ENCODE measurements around the gene PSMD8.

PSMD8 gene

DNA sequence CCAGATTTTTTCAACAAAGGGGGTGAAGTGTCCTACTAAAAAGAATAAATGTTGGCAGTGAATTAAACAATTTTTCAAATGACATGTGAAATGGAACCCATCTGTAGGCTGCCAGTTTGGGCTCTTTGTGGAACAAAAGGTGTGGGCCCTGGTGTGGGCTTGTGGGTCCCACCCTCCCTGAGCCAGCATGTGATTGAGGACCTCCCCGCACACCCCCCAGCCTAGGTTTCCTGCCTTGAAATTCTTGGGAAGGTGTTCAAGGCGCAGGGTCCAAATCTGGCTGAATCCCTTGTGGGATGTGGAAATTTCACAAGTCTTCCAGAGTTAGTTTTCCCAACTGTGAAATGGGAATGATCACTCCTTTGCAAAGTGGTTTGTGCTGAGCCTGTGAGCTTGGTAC, 9.4 kb downstream of the PSMD8 start:
- H3K36me3 ChIP-seq (replicated peaks; ENCODE audit: low read depth, low read length), result peaks cover 63% of the 10 kb centered on the region

GRCh38 chr19:38384209-38385027, 10.0 kb downstream of the PSMD8 start:
- Histone ChIP-seq H3K27me3 (ENCODE audit: low read depth, low read length) (no peaks in the 10 kb centered on the region), H3K4me3 (ENCODE audit: low read length) (no peak overlapping the region), H3K9ac (ENCODE audit: low read length) (no peak overlapping the region), H3K9me3 (ENCODE audit: insufficient read depth, low read length) (no peaks in the 10 kb centered on the region), H3K79me2 (ENCODE audit: low read length) (no peaks in the 10 kb centered on the region; the same call in 1 of the 2 replicates), H3K27ac (ENCODE audit: low read length) (no peak overlapping the region), H2AFZ (ENCODE audit: low read depth, low read length) (no peak overlapping the region), H3K4me2 (ENCODE audit: low read length) (no peak overlapping the region), H3K4me1 (ENCODE audit: low read length) (peaks cover 5% of the 10 kb centered on the region; the same call in 1 of the 2 replicates), H3K36me3 (replicated peaks; ENCODE audit: low read depth, low read length) (peaks cover 56% of the 10 kb centered on the region), H4K20me1 (ENCODE audit: insufficient read depth, low read length) (0 out of 2 replicates have a peak, but pooled peaks cover 3% of the 10 kb centered on the region)
- TF ChIP-seq CTCF (IDR thresholded peaks at IDR 0.05; ENCODE audit: low read depth, low read length), result peak; percentile 50
- TF ChIP-seq EZH2phosphoT487 (IDR thresholded peaks at IDR 0.05; ENCODE audit: low read depth), result no peak

More for the DNA sequence above, 9.4 kb downstream of the PSMD8 start:
- H2AFZ ChIP-seq (ENCODE audit: low read depth, low read length), result no peak overlapping the region
- 0 out of 2 replicates have a peak, but pooled peaks cover 5% of the 10 kb centered on the region for H3K4me1 ChIP-seq (ENCODE audit: low read length)
- H3K79me2 ChIP-seq (ENCODE audit: low read length), result peaks cover 5% of the 10 kb centered on the region
- 0 out of 2 replicates have a peak, but pooled peaks cover 3% of the 10 kb centered on the region for H4K20me1 ChIP-seq (ENCODE audit: insufficient read depth, low read length)
- H3K9me3 ChIP-seq (ENCODE audit: insufficient read depth, low read length), result no peaks in the 10 kb centered on the region
- TF ChIP-seq CTCF (IDR thresholded peaks at IDR 0.05; ENCODE audit: low read depth, low read length) (no peak), EZH2phosphoT487 (IDR thresholded peaks at IDR 0.05; ENCODE audit: low read depth) (no peak)
- no peak overlapping the region for H3K4me3 ChIP-seq (ENCODE audit: low read length)
- H3K9ac ChIP-seq (ENCODE audit: low read length), result no peak overlapping the region
- H3K27ac ChIP-seq (ENCODE audit: low read length), result no peak overlapping the region
- no peaks in the 10 kb centered on the region for H3K27me3 ChIP-seq (ENCODE audit: low read depth, low read length)
- no peak overlapping the region for H3K4me2 ChIP-seq (ENCODE audit: low read length)

DNA sequence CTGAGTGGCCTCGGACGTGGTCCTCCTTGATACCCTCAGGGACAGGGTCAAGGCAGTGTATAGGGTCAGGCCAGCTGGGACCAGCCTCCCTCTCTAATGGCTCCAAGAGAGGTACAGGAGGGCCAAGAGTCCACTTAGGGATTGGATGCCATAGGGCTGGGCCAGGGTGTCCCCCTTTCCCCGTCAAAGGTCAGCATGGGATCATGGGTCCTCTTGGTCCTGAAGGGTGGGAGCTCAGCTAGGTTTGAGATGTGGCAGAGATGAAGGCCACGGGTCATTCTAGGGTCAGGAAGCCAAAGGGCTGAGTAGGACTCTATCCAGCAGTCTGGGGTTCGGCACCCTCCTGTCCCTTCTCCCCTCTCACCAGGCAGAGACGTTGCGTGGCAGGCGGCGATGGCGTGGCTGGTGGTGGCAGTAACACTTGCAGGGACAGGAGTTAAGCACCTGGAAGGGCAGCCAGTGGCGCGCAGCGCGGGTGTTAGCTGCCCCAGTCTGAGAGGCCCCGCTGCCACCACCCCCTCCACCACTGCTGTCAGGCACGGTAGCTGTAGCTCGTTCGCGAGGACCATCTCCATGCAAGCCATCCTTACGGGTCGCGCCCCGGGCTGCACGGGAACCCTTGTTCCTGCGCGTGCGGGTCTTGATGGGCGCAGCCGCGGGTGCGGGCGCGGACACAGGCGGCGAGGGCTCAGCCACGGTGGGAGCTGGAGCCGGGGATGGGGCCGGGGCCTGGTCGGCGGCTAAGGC, 10.9 kb downstream of the PSMD8 start:
- H3K79me2 ChIP-seq (ENCODE audit: low read length), result no peaks in the 10 kb centered on the region
- TF ChIP-seq EZH2phosphoT487 (IDR thresholded peaks at IDR 0.05; ENCODE audit: low read depth), result no peak
- no peak for TF ChIP-seq CTCF (IDR thresholded peaks at IDR 0.05; ENCODE audit: low read depth, low read length)
- H3K4me2 ChIP-seq (ENCODE audit: low read length), result no peak overlapping the region
- H2AFZ ChIP-seq (ENCODE audit: low read depth, low read length), result no peak overlapping the region
- H3K36me3 ChIP-seq (replicated peaks; ENCODE audit: low read depth, low read length), result peaks cover 52% of the 10 kb centered on the region
- H3K9me3 ChIP-seq (ENCODE audit: insufficient read depth, low read length), result no peaks in the 10 kb centered on the region
- no peak overlapping the region for H3K4me3 ChIP-seq (ENCODE audit: low read length)
- H3K4me1 ChIP-seq (ENCODE audit: low read length), result peaks cover 5% of the 10 kb centered on the region; the same call in 1 of the 2 replicates
- H3K9ac ChIP-seq (ENCODE audit: low read length), result no peak overlapping the region
- H3K27me3 ChIP-seq (ENCODE audit: low read depth, low read length), result no peaks in the 10 kb centered on the region
- H4K20me1 ChIP-seq (ENCODE audit: insufficient read depth, low read length), result 0 out of 2 replicates have a peak, but pooled peaks cover 3% of the 10 kb centered on the region
- H3K27ac ChIP-seq (ENCODE audit: low read length), result no peak overlapping the region

GRCh38 chr19:38385804-38386257, 11.5 kb downstream of the PSMD8 start:
- Histone ChIP-seq H3K9me3 (ENCODE audit: insufficient read depth, low read length) (no peaks in the 10 kb centered on the region), H3K79me2 (ENCODE audit: low read length) (no peaks in the 10 kb centered on the region), H3K27me3 (ENCODE audit: low read depth, low read length) (no peaks in the 10 kb centered on the region), H2AFZ (ENCODE audit: low read depth, low read length) (no peak overlapping the region), H3K4me2 (ENCODE audit: low read length) (no peak overlapping the region), H3K27ac (ENCODE audit: low read length) (no peak overlapping the region), H3K36me3 (replicated peaks; ENCODE audit: low read depth, low read length) (peaks cover 48% of the 10 kb centered on the region), H3K4me3 (ENCODE audit: low read length) (no peak overlapping the region), H4K20me1 (ENCODE audit: insufficient read depth, low read length) (0 out of 2 replicates have a peak, but pooled peaks cover 3% of the 10 kb centered on the region), H3K4me1 (ENCODE audit: low read length) (peaks cover 5% of the 10 kb centered on the region; the same call in 1 of the 2 replicates), H3K9ac (ENCODE audit: low read length) (no peak overlapping the region)
- TF ChIP-seq CTCF (IDR thresholded peaks at IDR 0.05; ENCODE audit: low read depth, low read length) (no peak), EZH2phosphoT487 (IDR thresholded peaks at IDR 0.05; ENCODE audit: low read depth) (no peak)

Measured in OCI-LY3 (cell line).